ENCODE results near the gene CCDC54. TPM values are rescaled to one million over a fixed set of nuclear protein-coding genes. Genes with fewer than 3 reads are reported as not detected.

The CCDC54 gene
- total RNA-seq, 4 donors from 2014 or later: not detected

DNA sequence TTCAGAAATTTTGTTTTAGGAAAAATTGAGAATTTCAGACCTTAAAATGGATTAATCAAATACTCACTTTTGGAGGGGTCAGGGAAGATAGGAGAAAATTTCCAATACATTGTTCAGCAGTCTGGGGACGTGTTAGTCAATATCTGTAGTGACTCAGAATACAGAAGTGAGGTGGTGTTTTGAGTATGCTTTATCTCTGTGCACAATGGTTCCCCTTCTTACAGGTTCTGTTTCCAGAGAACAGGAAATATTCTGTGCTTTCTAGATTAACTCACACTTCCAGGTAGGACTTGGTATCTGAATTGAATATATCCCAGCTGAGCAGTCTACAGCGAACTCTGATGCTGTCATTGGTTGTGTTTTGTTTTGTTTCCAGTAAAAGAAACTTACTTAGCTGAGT lies 30.7 kb upstream of the CCDC54 start:
- H3K4me3 ChIP-seq: no peak overlapping the region
- no peak for TF ChIP-seq CTCF (IDR thresholded peaks at IDR 0.05)
- no peak for TF ChIP-seq EP300 (IDR thresholded peaks at IDR 0.05)
- no peak for TF ChIP-seq POLR2A (IDR thresholded peaks at IDR 0.05)
- no peak for DNase-seq (ENCODE audit: low spot score in 2 of 2)
- H3K36me3 ChIP-seq: no peaks in the 10 kb centered on the region
- H3K4me1 ChIP-seq: no peaks in the 10 kb centered on the region
- whole genome bisulfite sequencing, 2 donors: 52 to 60% methylated on average over 2 of the region's 2 CpGs
- H3K27me3 ChIP-seq: no peaks in the 10 kb centered on the region
- peaks cover 0 to 5% (median 0%) of the 10 kb centered on the region in 4 donors for H3K9me3 ChIP-seq
- H3K27ac ChIP-seq: no peak overlapping the region

GRCh38 chr3:107347751-107348150 lies 29.5 kb upstream of the CCDC54 start:
- Histone ChIP-seq H3K9me3 (peaks cover 0 to 5% (median 0%) of the 10 kb centered on the region in 4 donors), H3K4me3 (no peak overlapping the region), H3K27ac (no peak overlapping the region), H3K36me3 (no peaks in the 10 kb centered on the region), H3K4me1 (no peaks in the 10 kb centered on the region), H3K27me3 (no peaks in the 10 kb centered on the region)
- DNase-seq (ENCODE audit: low spot score in 2 of 2): no peak
- WGBS, 2 donors: 48 to 56% methylated on average over 2 of the region's 2 CpGs
- no peak for TF ChIP-seq POLR2A (IDR thresholded peaks at IDR 0.05)
- no peak for TF ChIP-seq EP300 (IDR thresholded peaks at IDR 0.05)
- TF ChIP-seq CTCF (IDR thresholded peaks at IDR 0.05): no peak

GRCh38 chr3:107356706-107357105 lies 20.5 kb upstream of the CCDC54 start:
- no peak for DNase-seq (ENCODE audit: low spot score in 2 of 2)
- no peaks in the 10 kb centered on the region for H3K4me1 ChIP-seq
- TF ChIP-seq EP300 (IDR thresholded peaks at IDR 0.05) (no peak), POLR2A (IDR thresholded peaks at IDR 0.05) (no peak), CTCF (IDR thresholded peaks at IDR 0.05) (no peak)
- no peaks in the 10 kb centered on the region for H3K9me3 ChIP-seq
- H3K36me3 ChIP-seq: no peaks in the 10 kb centered on the region
- H3K4me3 ChIP-seq: no peak overlapping the region
- no peak overlapping the region for H3K27ac ChIP-seq
- WGBS, 2 donors: 89 to 95% methylated on average over 2 of the region's 2 CpGs
- H3K27me3 ChIP-seq: no peaks in the 10 kb centered on the region

DNA sequence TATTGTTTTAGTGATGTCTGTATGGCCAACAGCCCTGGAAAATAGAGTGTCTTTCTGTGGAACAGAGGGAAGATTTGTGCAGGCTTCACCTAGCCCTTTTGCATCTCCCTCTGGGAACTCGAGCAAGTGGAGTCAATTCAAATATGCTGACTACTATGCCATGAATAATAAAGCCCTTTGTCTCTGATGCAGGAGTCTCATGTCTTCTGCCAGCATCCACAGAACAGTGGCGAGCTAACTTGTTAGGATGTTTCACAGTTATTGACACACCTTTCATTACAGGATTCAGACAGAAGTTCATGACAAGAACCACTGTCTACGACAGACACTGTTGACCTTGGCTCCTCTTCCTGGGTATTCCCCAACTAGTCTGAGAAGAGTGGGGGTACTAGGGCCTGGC lies 15.6 kb upstream of the CCDC54 start:
- H3K27ac ChIP-seq: no peak overlapping the region
- H3K36me3 ChIP-seq: no peaks in the 10 kb centered on the region
- H3K27me3 ChIP-seq: no peaks in the 10 kb centered on the region
- 47 to 58% methylated on average over 3 of the region's 3 CpGs for WGBS, 2 donors
- no peaks in the 10 kb centered on the region for H3K9me3 ChIP-seq
- no peak for DNase-seq (ENCODE audit: low spot score in 2 of 2)
- no peaks in the 10 kb centered on the region for H3K4me1 ChIP-seq
- TF ChIP-seq CTCF (IDR thresholded peaks at IDR 0.05): no peak
- TF ChIP-seq EP300 (IDR thresholded peaks at IDR 0.05): no peak
- TF ChIP-seq POLR2A (IDR thresholded peaks at IDR 0.05): no peak
- H3K4me3 ChIP-seq: no peak overlapping the region

GRCh38 chr3:107365051-107365450 lies 12.2 kb upstream of the CCDC54 start:
- Histone ChIP-seq H3K27me3 (no peaks in the 10 kb centered on the region), H3K36me3 (no peaks in the 10 kb centered on the region), H3K27ac (no peak overlapping the region), H3K9me3 (no peaks in the 10 kb centered on the region), H3K4me1 (no peaks in the 10 kb centered on the region), H3K4me3 (no peak overlapping the region)
- TF ChIP-seq POLR2A (IDR thresholded peaks at IDR 0.05): no peak
- TF ChIP-seq EP300 (IDR thresholded peaks at IDR 0.05): no peak
- no peak for TF ChIP-seq CTCF (IDR thresholded peaks at IDR 0.05)
- 91 to 93% methylated on average over 4 of the region's 4 CpGs for WGBS, 2 donors
- no peak for DNase-seq (ENCODE audit: low spot score in 2 of 2)

All from tibial nerve (tissue), 4 donors.